ENCODE measurements around the gene TRMT2A.

TRMT2A gene

GRCh38 chr22:20129747-20130014, 12.7 kb upstream of the TRMT2A start:
- H3K4me3 ChIP-seq (replicated peaks; ENCODE audit: low read depth, low read length), result no peak overlapping the region
- DNase-seq (ENCODE audit: low read depth), result no peak
- TF ChIP-seq CTCF (IDR thresholded peaks at IDR 0.05; ENCODE audit: low read length, missing control alignments), result no peak

- peak; percentile 36 for TF ChIP-seq CTCF (IDR thresholded peaks at IDR 0.05; ENCODE audit: low read length, missing control alignments)
- peak; percentile 30 for DNase-seq (ENCODE audit: low read depth)
- H3K4me3 ChIP-seq (replicated peaks; ENCODE audit: low read depth, low read length), result no peak overlapping the region
These were observed 12.1 kb upstream of the TRMT2A start for GRCh38 chr22:20128902-20129746.

- DNase-seq (ENCODE audit: low read depth), result no peak
- no peak for TF ChIP-seq CTCF (IDR thresholded peaks at IDR 0.05; ENCODE audit: low read length, missing control alignments)
These were observed 11.5 kb upstream of the TRMT2A start for GRCh38 chr22:20128619-20128901.

GRCh38 chr22:20127869-20128618, 11.0 kb upstream of the TRMT2A start:
- DNase-seq (ENCODE audit: low read depth), result no peak
- H3K4me3 ChIP-seq (replicated peaks; ENCODE audit: low read depth, low read length), result no peak overlapping the region
- TF ChIP-seq CTCF (IDR thresholded peaks at IDR 0.05; ENCODE audit: low read length, missing control alignments), result no peak

More at GRCh38 chr22:20128619-20128901, 11.5 kb upstream of the TRMT2A start:
- no peak overlapping the region for H3K4me3 ChIP-seq (replicated peaks; ENCODE audit: low read depth, low read length)

GRCh38 chr22:20127318-20127868, 10.4 kb upstream of the TRMT2A start:
- no peak for DNase-seq (ENCODE audit: low read depth)
- TF ChIP-seq CTCF (IDR thresholded peaks at IDR 0.05; ENCODE audit: low read length, missing control alignments), result no peak
- no peak overlapping the region for H3K4me3 ChIP-seq (replicated peaks; ENCODE audit: low read depth, low read length)

GRCh38 chr22:20126284-20127029, 9.4 kb upstream of the TRMT2A start:
- DNase-seq (ENCODE audit: low read depth), result no peak
- H3K4me3 ChIP-seq (replicated peaks; ENCODE audit: low read depth, low read length), result no peak overlapping the region
- no peak for TF ChIP-seq CTCF (IDR thresholded peaks at IDR 0.05; ENCODE audit: low read length, missing control alignments)
